HG03064 (cell line): ENCODE data around the gene STIP1.
"Not testable (repeated sequence)": the region's sequence is repeated elsewhere in the genome, so short reads cannot be mapped to it uniquely, and the experiment has no call there.

Source experiments
- ATAC-seq: cut with Tn5 transposase; IDR thresholded peaks from one replicate; pipeline ENCODE4 v1.9.1; 2021; ENCODE audit warnings: low read depth; ENCODE audit not compliant: unreplicated experiment

Gene STIP1

DNA sequence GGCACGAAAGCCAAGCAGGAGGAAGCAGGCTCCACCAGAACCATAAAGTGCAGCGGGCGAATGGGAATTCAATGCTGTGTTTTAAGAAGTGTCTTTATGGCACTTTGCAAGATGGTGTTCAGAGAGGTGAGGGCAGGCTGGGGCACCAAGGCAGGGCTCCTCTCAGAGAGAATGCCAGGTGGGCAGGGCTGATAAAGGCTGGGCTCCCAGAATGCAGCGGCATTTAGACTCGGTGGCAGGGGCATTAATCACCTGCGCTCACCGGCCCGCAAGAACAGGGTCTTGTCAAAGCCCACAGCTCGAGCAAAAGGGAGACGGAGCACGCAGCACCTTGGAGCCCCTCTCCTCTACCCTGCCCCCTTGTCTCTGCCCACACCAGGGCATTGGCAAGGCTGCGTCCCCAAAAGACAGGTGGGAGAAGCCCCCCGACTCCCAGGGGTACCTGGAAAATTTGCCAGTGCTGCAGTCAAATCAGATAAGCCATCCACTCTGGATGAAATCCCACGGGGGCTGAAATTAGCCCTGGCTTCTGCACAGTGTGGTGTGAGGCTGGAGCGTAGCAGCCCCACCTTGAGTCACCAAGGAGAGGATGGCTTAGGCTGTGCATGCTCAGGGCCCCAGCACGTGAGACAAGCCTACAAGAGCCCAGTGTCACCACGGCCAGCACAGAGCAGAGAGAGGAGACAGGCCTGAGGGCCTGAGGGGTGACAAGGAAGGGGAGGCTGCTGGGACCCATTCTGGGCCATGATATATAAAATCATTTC, 28.2 kb upstream of the STIP1 start:
- ATAC-seq, result no peak

GRCh38 chr11:64161037-64161436, 24.9 kb upstream of the STIP1 start:
- ATAC-seq, result no peak

- not testable (repeated sequence) for ATAC-seq
Measured at GRCh38 chr11:64162769-64163168, 23.2 kb upstream of the STIP1 start.

GRCh38 chr11:64163951-64164350, 22.0 kb upstream of the STIP1 start:
- ATAC-seq, result no peak

DNA sequence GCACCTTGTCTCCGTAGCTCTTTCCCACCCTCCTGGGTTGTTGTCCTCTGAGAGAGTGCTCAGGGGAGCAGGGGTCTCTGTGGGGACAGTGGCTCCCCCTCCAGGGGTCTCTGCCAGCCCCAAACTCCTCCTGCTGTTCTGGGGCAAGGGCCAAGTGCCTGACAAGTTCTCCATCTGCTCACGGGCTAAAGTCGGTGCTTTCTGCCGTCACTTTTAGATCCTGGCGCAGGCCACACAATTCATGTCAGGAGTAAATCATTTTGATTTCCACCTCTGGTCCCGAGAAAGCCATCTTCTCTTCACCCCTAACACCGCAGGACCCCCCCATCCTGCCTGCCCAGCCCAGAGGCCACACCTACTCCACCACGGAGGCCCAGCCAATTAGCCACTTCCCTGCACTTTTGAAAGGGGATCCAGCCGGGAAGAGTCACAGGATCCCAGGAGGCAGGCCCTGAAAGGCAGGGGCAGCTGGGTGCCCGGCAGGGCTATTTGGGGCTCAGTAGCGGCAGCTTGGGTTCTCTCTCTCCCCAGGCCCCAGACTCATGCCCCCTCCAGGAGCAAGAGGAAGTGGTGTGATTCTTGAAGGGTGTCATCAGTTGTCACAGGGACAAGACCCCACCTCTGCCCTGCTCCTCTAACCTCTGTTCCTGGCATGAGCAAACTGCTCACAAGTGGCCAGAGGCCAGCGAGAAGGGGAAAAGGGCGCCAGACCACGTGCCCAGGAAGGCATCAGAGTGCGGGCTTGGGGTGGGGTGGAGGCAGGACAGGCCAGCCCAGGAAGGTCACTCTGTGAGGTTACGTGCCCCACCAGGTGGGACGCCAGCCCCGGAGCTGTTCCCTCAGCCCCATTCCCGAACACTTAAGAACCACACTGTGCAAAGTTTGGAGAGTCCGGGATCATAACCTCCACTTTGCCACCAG, 21.3 kb upstream of the STIP1 start:
- no peak for ATAC-seq

DNA sequence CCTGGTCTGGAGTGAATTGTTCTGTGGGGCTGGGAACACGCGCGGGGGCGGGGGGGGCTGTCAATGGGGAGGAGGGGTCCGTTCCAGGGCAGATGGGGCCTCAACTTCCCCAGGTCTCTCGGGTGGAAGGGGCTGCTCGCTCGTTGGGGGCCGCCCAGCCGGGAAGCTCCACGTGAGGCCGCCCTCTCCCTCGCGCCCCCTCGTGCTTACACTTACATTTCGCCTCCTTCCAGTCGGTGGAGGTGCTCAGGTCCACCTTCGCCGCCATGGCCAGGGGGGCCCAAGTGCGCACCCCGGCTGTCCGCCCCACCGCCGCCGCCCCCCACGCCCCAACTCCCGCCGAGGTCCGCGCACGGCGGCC, 20.5 kb upstream of the STIP1 start:
- no peak for ATAC-seq

DNA sequence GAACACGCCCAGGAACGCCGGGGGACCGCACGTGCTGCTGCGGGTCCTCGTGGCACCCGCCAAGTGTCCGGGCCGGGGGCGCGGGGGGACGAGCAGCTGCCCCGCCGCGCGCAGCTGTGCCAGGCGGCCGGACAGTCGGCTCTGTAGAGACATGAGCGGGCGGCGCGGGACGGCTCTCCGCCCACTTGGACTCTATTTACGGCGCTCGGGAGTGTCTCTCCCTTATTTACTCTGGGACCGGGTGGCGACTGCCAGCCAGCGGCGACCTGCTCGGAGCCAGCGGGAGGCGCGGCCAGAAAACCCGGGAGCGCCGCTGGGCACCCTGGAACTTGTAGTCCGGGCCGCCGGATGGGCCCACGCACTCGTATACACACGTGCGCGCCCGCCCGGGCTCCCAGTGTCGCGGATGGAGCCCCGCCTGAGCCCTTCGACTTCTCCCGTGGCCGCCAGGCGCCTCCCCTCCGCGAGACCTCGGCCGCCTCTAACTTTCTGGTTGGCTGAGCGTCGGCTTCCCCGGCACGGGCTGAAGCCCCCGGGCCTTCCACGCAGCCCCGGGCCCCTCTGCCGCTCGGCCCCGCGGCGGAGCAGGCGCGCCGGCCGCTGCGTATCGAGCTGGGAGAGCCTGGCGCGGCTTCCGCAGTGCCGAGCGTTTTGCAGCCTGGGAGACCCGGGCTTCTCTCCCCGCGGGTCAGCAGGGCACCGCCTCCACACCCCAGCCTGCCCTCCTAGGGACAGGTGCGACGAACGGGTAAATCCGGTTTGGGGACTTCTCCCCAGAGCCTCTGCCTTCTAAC, 19.9 kb upstream of the STIP1 start, which contains the start of gene MACROD1:
Gene MACROD1 (minus strand): TSS at position 272 of the 794 bp plus-strand sequence. CDS start 119 bp downstream, at position 153.
- ATAC-seq, result peak; percentile 70

DNA sequence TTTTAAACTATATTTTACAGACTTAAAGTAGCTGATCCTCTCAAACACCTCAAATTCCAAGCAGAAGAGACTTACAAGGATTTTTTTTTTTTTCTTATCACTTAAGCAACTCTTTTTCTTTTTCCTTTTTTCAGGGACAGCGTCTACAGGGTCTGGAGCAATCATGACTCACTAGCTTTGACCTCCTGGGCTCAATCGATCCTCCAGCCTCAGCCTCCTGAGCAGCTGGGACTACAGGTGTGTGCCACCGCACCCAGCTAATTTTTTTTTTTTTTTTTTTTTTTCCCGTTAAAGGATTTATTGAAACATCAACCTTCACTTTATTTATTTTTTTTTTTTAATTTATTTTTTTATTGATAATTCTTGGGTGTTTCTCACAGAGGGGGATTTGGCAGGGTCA, 15.6 kb upstream of the STIP1 start:
- ATAC-seq, result no peak

GRCh38 chr11:64173616-64174355, 12.2 kb upstream of the STIP1 start:
- no peak for ATAC-seq

DNA sequence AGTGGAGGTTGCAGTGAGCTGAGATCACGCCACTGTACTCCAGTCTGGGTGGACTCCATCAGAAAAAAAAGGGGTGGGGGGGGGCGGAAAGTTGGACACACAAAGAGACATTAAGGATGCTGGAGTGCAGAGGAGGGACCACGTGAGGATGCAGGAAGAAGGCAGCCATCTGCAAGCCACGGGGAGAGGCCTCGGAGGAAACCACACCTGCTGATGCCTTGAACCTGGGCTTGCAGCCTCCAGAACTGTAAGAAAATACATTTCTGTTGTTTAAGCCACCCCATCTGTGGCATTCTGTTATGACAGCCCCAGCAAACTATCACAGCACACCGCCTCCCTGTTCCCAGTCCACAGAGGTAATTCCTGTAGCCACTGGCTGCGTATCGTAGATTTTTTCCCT, 9.2 kb upstream of the STIP1 start:
- ATAC-seq, result no peak

DNA sequence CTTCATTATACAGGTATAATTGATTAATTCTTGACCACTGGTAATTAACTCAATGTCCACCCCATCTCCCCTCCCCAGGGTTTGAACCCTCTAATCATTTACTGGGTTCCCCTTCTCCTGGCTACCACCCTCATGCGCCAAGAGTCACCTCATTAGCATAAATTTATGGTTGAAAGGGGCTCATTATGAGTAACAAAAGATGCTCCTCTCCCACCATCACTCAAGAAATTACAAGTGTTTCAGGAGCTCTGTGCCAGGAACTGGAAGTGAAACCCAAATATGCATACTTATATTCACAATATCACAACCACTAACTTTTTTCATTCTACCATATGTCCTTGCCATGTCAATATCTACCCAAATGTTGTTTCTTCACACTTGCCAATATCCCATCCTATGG, 7.8 kb upstream of the STIP1 start:
- ATAC-seq, result no peak

DNA sequence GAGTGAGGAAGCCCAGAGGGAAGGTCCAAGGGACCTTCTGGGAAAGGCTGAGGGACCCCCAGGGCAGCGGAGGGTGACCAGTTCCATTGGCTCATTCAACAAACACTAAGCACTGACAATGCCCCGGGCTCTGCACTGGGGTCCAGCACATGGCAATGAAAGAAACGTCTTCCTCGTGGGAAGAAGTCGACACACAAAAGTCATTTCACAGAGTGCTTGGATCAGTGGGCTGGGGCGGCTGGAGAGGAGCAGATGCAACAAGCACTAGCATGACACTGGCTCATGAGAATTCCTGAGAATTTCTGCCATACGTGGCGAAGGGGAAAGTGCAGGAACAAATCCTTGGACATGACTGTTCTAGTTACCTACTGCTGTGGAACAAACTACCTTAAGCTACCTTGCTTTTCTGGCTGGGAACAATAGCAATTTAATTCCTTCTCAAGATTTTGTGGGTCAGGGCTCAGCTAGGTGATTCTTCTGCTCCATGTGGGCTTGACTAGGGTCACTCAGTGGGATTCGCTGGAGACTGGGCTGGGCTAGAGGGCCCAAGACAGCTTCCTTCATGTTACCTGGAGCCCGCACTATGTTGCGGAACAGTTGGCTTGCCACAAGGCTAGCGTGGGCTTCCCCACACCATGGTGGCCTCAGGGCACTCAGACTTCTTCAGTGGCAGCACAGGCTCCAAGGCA, 6.9 kb upstream of the STIP1 start:
- ATAC-seq, result no peak

- no peak for ATAC-seq
Measured at GRCh38 chr11:64180891-64181290, 5.1 kb upstream of the STIP1 start.

GRCh38 chr11:64181506-64182411, 4.2 kb upstream of the STIP1 start:
- ATAC-seq, result no peak

GRCh38 chr11:64183890-64184289, 2.1 kb upstream of the STIP1 start:
- ATAC-seq, result no peak

- ATAC-seq, result peak; percentile 16
Measured at GRCh38 chr11:64185175-64185692, 737 bp upstream of the STIP1 start.

- peak; percentile 8 for ATAC-seq
Measured at GRCh38 chr11:64186492-64187165, 658 bp downstream of the STIP1 start.

GRCh38 chr11:64192434-64192833, 6.5 kb downstream of the STIP1 start:
- ATAC-seq, result no peak
